HEK293T (cell line): ENCODE data around the gene FAM53C.

ENCODE experiments used
- BHLHE40 ChIP-seq: fragments of 450-650 bp; IDR thresholded peaks from 2 replicates; pipeline ENCODE4 v1.6.1; 2016; ENCODE audit warnings: mild to moderate bottlenecking, moderate library complexity, borderline replicate concordance
- CTBP1 ChIP-seq: fragments of 450-650 bp; IDR thresholded peaks from 2 replicates; pipeline ENCODE4 v1.6.1; 2016; ENCODE audit warnings: borderline replicate concordance
- HDGF ChIP-seq: fragments of 450-650 bp; IDR thresholded peaks from 2 replicates; pipeline ENCODE4 v1.6.1; 2017; ENCODE audit warnings: antibody characterized with exemption, borderline replicate concordance
- LEF1 ChIP-seq: fragments of 450-650 bp; IDR thresholded peaks from 2 replicates; pipeline ENCODE4 v1.6.1; 2017; ENCODE audit warnings: mild to moderate bottlenecking, borderline replicate concordance
- SP1 ChIP-seq: fragments of 450-650 bp; IDR thresholded peaks from 2 replicates; pipeline ENCODE4 v1.6.1; 2017
- TARDBP ChIP-seq: fragments of 450-650 bp; IDR thresholded peaks from 2 replicates; pipeline ENCODE4 v1.6.1; 2016

DNA sequence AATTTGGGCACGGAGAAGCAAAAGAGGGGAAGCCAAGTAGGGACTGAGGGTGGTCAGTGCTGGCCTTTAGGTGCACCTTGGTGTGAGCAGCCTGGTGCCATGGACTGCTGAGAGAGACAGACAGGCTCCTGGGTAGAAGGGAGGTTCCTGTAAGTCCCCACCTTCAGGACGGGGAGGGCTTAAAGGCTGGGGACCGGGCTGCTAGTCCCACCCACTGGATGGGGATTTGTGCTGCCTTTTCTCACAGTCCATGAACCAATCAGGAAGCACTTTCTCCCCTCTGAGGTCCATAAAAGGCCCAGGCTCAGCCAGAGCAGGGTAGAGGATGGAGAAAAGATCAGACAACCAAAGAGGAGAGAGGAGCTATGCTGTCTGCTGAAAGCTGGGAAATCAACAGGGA lies 21.7 kb upstream of the FAM53C start:
- no peak for TF ChIP-seq HDGF
- TF ChIP-seq SP1, result no peak
- no peak for TF ChIP-seq BHLHE40
- no peak for TF ChIP-seq CTBP1
- no peak for TF ChIP-seq LEF1
- TF ChIP-seq TARDBP, result no peak
